Measurements from ENCODE around the gene DNAH11. TPM values are rescaled to one million over a fixed set of nuclear protein-coding genes. Genes with fewer than 3 reads are reported as not detected.

The DNAH11 gene
- total RNA-seq, 2 donors from 2014 or later: 1.6 to 13.3 TPM

- intact Hi-C loops (cut with DNase I): no loop called here
- H3K4me1 ChIP-seq (replicated peaks): no peaks in the 10 kb centered on the region
- H3K36me3 ChIP-seq: no peaks in the 10 kb centered on the region
- 69% methylated on average over 7 of the region's 7 CpGs for WGBS
- H3K9me3 ChIP-seq: no peaks in the 10 kb centered on the region
- no peak overlapping the region for H3K27ac ChIP-seq
- H3K27me3 ChIP-seq (replicated peaks; ENCODE audit: insufficient read depth): no peaks in the 10 kb centered on the region
- no peak overlapping the region for H3K4me3 ChIP-seq
- TF ChIP-seq POLR2A (IDR thresholded peaks at IDR 0.05): no peak
- peak; percentile 38 for TF ChIP-seq POLR2AphosphoS5 (IDR thresholded peaks at IDR 0.05)
- DNase-seq (ENCODE audit: low spot score): no peak
These were observed 74.1 kb downstream of the DNAH11 start for GRCh38 chr7:21616796-21617436.

- intact Hi-C loops (cut with DNase I): no loop called here
- H3K36me3 ChIP-seq: no peaks in the 10 kb centered on the region
- H3K4me3 ChIP-seq: no peak overlapping the region
- no peak for DNase-seq (ENCODE audit: low spot score)
- H3K4me1 ChIP-seq (replicated peaks): no peaks in the 10 kb centered on the region
- no peaks in the 10 kb centered on the region for H3K9me3 ChIP-seq
- peak overlapping the region in 1 of 2 donors; percentile 23 for H3K27ac ChIP-seq
- 81% methylated on average over 3 of the region's 3 CpGs for WGBS
- H3K27me3 ChIP-seq (replicated peaks; ENCODE audit: insufficient read depth): no peaks in the 10 kb centered on the region
- TF ChIP-seq POLR2A (IDR thresholded peaks at IDR 0.05) (no peak), POLR2AphosphoS5 (IDR thresholded peaks at IDR 0.05) (no peak), CTCF (IDR thresholded peaks at IDR 0.05) (no peak)
These were observed 74.7 kb downstream of the DNAH11 start for GRCh38 chr7:21617513-21617912.

GRCh38 chr7:21617916-21618390 is 75.1 kb downstream of the DNAH11 start:
- intact Hi-C loops (cut with DNase I): no loop called here
- H3K9me3 ChIP-seq: no peaks in the 10 kb centered on the region
- no peak overlapping the region for H3K27ac ChIP-seq
- H3K36me3 ChIP-seq: no peaks in the 10 kb centered on the region
- no peaks in the 10 kb centered on the region for H3K4me1 ChIP-seq (replicated peaks)
- no peak for TF ChIP-seq POLR2A (IDR thresholded peaks at IDR 0.05)
- TF ChIP-seq POLR2AphosphoS5 (IDR thresholded peaks at IDR 0.05): peak; percentile 80
- TF ChIP-seq CTCF (IDR thresholded peaks at IDR 0.05): no peak
- WGBS: 75% methylated on average over 6 of the region's 6 CpGs
- H3K27me3 ChIP-seq (replicated peaks; ENCODE audit: insufficient read depth): no peaks in the 10 kb centered on the region
- DNase-seq (ENCODE audit: low spot score): peak; percentile 75
- no peak overlapping the region for H3K4me3 ChIP-seq

- no peaks in the 10 kb centered on the region for H3K4me1 ChIP-seq (replicated peaks)
- intact Hi-C loops (cut with DNase I): no loop called here
- DNase-seq (ENCODE audit: low spot score): no peak
- TF ChIP-seq POLR2A (IDR thresholded peaks at IDR 0.05) (no peak), CTCF (IDR thresholded peaks at IDR 0.05) (no peak), POLR2AphosphoS5 (IDR thresholded peaks at IDR 0.05) (no peak)
- H3K27ac ChIP-seq: no peak overlapping the region
- H3K27me3 ChIP-seq (replicated peaks; ENCODE audit: insufficient read depth): no peaks in the 10 kb centered on the region
- WGBS: 87% methylated on average over 8 of the region's 8 CpGs
- no peak overlapping the region for H3K4me3 ChIP-seq
- H3K36me3 ChIP-seq: no peaks in the 10 kb centered on the region
- H3K9me3 ChIP-seq: no peaks in the 10 kb centered on the region
These were observed 75.9 kb downstream of the DNAH11 start for GRCh38 chr7:21618706-21619105.

- no peak overlapping the region for H3K4me3 ChIP-seq
- H3K27ac ChIP-seq: no peak overlapping the region
- 85% methylated on average over 2 of the region's 2 CpGs for WGBS
- no peaks in the 10 kb centered on the region for H3K4me1 ChIP-seq (replicated peaks)
- H3K36me3 ChIP-seq: no peaks in the 10 kb centered on the region
- intact Hi-C loops (cut with DNase I): no loop called here
- no peaks in the 10 kb centered on the region for H3K27me3 ChIP-seq (replicated peaks; ENCODE audit: insufficient read depth)
- TF ChIP-seq POLR2A (IDR thresholded peaks at IDR 0.05) (no peak), CTCF (IDR thresholded peaks at IDR 0.05) (no peak), POLR2AphosphoS5 (IDR thresholded peaks at IDR 0.05) (no peak)
- H3K9me3 ChIP-seq: no peaks in the 10 kb centered on the region
- DNase-seq (ENCODE audit: low spot score): no peak
These were observed 77.2 kb downstream of the DNAH11 start for GRCh38 chr7:21620054-21620453.

All from prostate gland (tissue), 2 donors.